Peyer's patch (tissue), 4 donors: ENCODE results near the gene SPATS2. TPM values are rescaled to one million over a fixed set of nuclear protein-coding genes. Genes with fewer than 3 reads are reported as not detected.
A peak's percentile ranks its signal among the peaks of the same experiment; 100 is the strongest.

Experiments
- DNase-seq, 3 donors: peaks; one replicate each; pipeline ENCODE4 v3.0.0-alpha.2; 2017 to 2019
- H3K27ac ChIP-seq, 4 donors: fragments of 200-600 bp; sonication (generic); one replicate each; pipeline ENCODE4 v1.5.1; 2016 to 2019
- H3K27me3 ChIP-seq, 2 donors: fragments of 200-600 bp; sonication (generic); one replicate each; pipeline ENCODE4 v1.5.1; 2019
- H3K36me3 ChIP-seq, 3 donors: fragments of 200-600 bp; sonication (generic); one replicate each; pipeline ENCODE4 v1.5.1; 2016 to 2019
- H3K4me1 ChIP-seq, 4 donors: fragments of 200-600 bp; sonication (generic); one replicate each; pipeline ENCODE4 v1.5.1; 2016 to 2019
- H3K4me3 ChIP-seq, 4 donors: fragments of 200-600 bp; sonication (generic); 1 replicate in 3 of 4; 2 replicates in 1 of 4; pipeline ENCODE4 v1.5.1; 2016 to 2019; ENCODE audit warnings: mild to moderate bottlenecking in 1 of 4
- H3K9me3 ChIP-seq, 4 donors: fragments of 200-600 bp; sonication (generic); one replicate each; pipeline ENCODE4 v1.5.1; 2016 to 2019; ENCODE audit warnings: mild to moderate bottlenecking in 1 of 4
- POLR2A ChIP-seq, 2 donors: fragments of 450-650 bp; IDR thresholded peaks; one replicate each; pipeline ENCODE4 v1.5.1; 2017; ENCODE audit warnings: antibody characterized with exemption in 2 of 2, mild to moderate bottlenecking in 2 of 2, moderate library complexity in 2 of 2
- total RNA-seq, 4 donors: library from RNA; depleted of rRNA; stranded (reverse); fragments of >200 nt; gene quantifications; one replicate each; pipeline ENCODE4 v1.1.0, GENCODE V29; 2016
- TF ChIP-seq, protein P1 (sequence below), 6 experiments: fragments of 450-650 bp in 4 of 6; fragments of 200-600 bp in 2 of 6; sonication (generic) in 1 of 6; IDR thresholded peaks; one replicate each; pipeline ENCODE4 v1.5.1; 2017 to 2019; ENCODE audit warnings: antibody characterized with exemption in 6 of 6, mild to moderate bottlenecking in 3 of 6, moderate library complexity in 1 of 6

SPATS2 gene
- total RNA-seq, 4 donors from 2014 or later = 20.2 to 49.5 (median 24.8) TPM

DNA sequence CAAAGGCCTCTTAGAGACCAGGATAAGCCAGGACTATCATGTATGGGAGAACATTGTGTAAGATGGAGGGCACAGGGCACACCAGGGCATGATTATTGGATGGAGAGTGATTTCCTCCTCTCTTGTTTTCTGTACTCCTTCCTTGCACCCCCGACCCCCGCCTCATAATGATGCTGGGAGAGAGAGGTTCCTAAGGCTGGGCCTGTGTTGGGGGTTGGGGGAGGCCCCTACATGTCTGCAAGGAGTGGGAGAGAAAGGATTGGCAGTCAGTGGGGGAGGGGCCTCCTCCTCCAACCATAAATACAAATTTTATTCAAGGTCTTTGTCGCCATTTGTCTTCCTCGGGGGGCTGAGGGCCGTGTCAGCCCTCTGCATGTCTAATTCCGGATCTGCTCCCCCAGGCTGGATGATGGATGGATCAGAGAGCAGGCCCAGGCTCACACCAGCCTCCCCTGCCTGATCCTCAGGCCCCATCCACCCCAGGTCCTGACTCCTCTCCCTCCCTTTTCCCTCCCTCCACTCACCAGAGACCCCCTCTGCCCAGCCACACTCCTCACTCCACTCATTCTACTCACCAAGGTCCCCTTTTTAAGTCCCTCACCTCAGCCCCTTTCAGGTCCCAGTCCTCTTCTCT is 28.3 kb upstream of the SPATS2 start:
- H3K27me3 ChIP-seq = peaks cover 5 to 26% of the 10 kb centered on the region in 2 donors
- TF ChIP-seq, protein P1, sequence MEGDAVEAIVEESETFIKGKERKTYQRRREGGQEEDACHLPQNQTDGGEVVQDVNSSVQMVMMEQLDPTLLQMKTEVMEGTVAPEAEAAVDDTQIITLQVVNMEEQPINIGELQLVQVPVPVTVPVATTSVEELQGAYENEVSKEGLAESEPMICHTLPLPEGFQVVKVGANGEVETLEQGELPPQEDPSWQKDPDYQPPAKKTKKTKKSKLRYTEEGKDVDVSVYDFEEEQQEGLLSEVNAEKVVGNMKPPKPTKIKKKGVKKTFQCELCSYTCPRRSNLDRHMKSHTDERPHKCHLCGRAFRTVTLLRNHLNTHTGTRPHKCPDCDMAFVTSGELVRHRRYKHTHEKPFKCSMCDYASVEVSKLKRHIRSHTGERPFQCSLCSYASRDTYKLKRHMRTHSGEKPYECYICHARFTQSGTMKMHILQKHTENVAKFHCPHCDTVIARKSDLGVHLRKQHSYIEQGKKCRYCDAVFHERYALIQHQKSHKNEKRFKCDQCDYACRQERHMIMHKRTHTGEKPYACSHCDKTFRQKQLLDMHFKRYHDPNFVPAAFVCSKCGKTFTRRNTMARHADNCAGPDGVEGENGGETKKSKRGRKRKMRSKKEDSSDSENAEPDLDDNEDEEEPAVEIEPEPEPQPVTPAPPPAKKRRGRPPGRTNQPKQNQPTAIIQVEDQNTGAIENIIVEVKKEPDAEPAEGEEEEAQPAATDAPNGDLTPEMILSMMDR (IDR thresholded peaks at IDR 0.05) = no peak
- no peak for TF ChIP-seq POLR2A (IDR thresholded peaks at IDR 0.05)
- no peaks in the 10 kb centered on the region for H3K36me3 ChIP-seq
- H3K9me3 ChIP-seq = no peaks in the 10 kb centered on the region
- DNase-seq = no peak
- peaks cover 7 to 45% (median 26%) of the 10 kb centered on the region in 4 donors for H3K4me1 ChIP-seq
- H3K4me3 ChIP-seq = no peak overlapping the region
- H3K27ac ChIP-seq = no peak overlapping the region

DNA sequence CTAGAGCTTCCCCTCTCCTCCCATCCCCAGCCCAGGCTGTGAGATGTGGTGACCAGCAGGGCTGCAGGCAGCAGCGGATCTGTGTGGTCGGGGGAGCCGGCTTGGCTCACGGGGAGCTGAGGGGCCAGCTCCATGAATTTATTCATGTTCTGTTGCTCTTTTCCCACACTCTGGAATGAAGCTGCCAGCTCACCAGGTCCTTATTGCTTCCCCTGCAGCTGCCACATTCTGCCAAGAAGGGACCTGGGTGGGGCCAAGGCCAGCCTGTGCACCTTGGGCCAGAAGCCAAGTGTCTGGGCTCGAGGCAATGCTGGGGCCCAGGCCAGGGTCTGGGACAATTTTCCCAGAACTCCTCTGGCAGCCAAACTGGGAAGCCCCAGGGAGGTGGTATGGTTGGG is 27.8 kb upstream of the SPATS2 start:
- H3K9me3 ChIP-seq = no peaks in the 10 kb centered on the region
- no peaks in the 10 kb centered on the region for H3K36me3 ChIP-seq
- no peak overlapping the region for H3K27ac ChIP-seq
- H3K4me1 ChIP-seq = peaks cover 7 to 47% (median 27%) of the 10 kb centered on the region in 4 donors
- no peak for TF ChIP-seq POLR2A (IDR thresholded peaks at IDR 0.05)
- TF ChIP-seq, protein P1 (IDR thresholded peaks at IDR 0.05) = no peak
- H3K27me3 ChIP-seq = peaks cover 5 to 22% of the 10 kb centered on the region in 2 donors
- DNase-seq = peak in 2 of 3 donors; percentile 79
- no peak overlapping the region for H3K4me3 ChIP-seq

DNA sequence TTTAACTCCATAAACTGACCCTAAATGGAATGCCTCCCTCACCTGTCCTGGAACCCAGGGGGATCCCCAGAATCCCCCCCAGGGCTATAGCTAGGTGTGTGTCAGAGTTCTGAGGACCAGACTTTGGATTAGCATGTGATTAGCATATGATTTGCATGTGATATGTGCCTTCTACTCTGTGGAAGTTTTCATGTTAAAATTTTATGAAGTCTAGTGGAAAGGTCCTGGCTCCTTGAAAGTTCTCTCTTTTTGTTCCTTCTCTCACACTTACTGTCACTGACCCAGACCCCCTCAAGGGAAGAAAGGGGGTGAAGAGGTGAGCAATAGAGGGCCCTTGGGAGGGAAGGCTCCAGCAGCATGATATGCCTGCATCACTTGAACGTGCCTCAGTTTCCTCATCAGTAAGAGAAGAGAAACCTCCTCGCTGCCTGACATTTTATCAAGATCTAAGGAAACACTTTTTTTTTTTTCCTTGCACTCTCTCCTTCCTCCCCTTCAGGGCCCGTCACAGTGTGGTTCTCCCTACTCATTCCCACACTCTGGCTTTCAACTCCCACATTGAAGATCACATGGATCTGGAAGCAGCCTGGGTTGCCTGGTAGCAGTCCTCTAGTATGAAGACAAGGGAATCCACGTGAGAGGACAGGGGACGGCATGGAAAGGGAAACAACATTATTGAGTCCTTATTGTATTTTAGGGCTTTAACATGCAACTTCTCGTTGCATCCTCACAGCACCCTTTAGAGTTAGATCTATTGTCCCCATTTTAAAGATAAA is 27.0 kb upstream of the SPATS2 start:
- peak in 1 of 3 donors; percentile 7 for DNase-seq
- H3K27me3 ChIP-seq = peaks cover 5 to 24% of the 10 kb centered on the region in 2 donors

DNA sequence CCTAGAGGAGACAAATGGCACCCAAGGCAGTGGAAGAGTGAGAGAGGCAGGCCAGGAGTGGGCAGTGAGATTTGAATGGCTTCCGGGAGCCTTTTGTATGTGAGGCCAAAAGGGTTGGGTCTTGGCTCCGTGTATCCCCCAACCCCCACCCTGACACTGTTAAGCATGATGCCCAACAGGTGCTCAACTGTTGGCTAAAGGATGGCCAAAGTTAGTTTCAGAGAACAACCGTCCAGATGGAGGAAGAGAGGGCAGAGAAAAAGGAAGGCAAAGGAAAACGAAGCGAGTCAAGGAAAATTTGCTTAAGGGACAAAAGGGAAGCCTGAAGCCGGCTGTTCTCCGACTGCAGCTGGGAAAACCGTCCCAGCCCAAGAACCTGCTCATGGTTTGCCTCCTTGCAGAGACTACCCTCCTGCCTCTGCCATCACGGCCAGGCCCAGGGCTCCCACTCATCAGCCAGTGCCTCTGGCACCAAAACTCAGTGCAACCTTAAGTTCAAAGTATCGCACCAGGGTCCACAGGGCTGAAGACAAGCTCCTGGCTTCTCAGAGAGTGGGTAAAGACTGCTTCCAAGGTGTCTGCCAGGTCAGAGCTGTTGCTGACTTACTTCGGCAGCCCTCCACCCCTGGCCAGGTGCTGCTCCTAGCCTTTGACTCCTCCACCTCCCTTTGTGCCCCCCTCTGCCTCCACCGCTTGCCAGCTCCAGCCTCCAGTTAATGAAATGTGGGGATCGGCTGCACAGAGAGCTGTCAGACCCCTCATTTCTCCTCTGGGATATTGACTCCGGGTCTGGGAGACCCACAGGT is 26.1 kb upstream of the SPATS2 start:
- H3K4me3 ChIP-seq = no peak overlapping the region
- no peaks in the 10 kb centered on the region for H3K36me3 ChIP-seq
- H3K9me3 ChIP-seq = no peaks in the 10 kb centered on the region
- TF ChIP-seq POLR2A (IDR thresholded peaks at IDR 0.05) = no peak
- TF ChIP-seq, protein P1 (IDR thresholded peaks at IDR 0.05) = no peak
- DNase-seq = peak in 1 of 3 donors; percentile 33
- no peak overlapping the region for H3K27ac ChIP-seq
- peaks cover 5 to 24% of the 10 kb centered on the region in 2 donors for H3K27me3 ChIP-seq
- H3K4me1 ChIP-seq = peaks cover 7 to 60% (median 41%) of the 10 kb centered on the region in 4 donors

More for the DNA sequence above, 27.0 kb upstream of the SPATS2 start:
- no peak for TF ChIP-seq POLR2A (IDR thresholded peaks at IDR 0.05)
- TF ChIP-seq, protein P1 (IDR thresholded peaks at IDR 0.05) = no peak
- Histone ChIP-seq H3K4me3 (no peak overlapping the region), H3K36me3 (no peaks in the 10 kb centered on the region), H3K9me3 (no peaks in the 10 kb centered on the region), H3K27ac (no peak overlapping the region), H3K4me1 (peaks cover 7 to 52% (median 32%) of the 10 kb centered on the region in 4 donors)

DNA sequence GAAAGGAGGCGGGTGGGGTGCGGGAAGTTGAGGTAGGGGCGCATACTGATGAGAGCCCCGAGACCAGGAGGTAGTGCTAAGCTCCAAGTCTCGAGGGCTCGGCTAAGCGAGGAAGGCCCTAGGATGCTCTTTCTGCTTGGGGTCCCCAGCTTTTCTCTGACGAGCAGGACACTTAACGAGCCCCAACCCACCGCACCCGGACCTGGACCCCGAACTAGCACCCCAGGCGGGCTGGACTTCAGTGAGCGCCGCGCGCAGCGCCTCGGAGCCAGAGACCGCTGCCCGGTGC is 25.5 kb upstream of the SPATS2 start:
- TF ChIP-seq, protein P1 (IDR thresholded peaks at IDR 0.05) = no peak
- no peak for TF ChIP-seq POLR2A (IDR thresholded peaks at IDR 0.05)
- Histone ChIP-seq H3K4me3 (peak overlapping the region; percentile 28 to 52 (median 48)), H3K27me3 (peaks cover 1 to 24% of the 10 kb centered on the region in 2 donors), H3K27ac (no peak overlapping the region), H3K4me1 (peaks cover 7 to 60% (median 43%) of the 10 kb centered on the region in 4 donors), H3K9me3 (no peaks in the 10 kb centered on the region), H3K36me3 (no peaks in the 10 kb centered on the region)
- DNase-seq = no peak
